K562 (cell line): ENCODE measurements around the gene EIF1B. TPM values are rescaled to one million over a fixed set of nuclear protein-coding genes. Genes with fewer than 3 reads are reported as not detected.

ENCODE experiments used
- ESRRA ChIP-seq: fragments of 450-650 bp; IDR thresholded peaks from 2 replicates; pipeline ENCODE4 v1.6.1; 2014; ENCODE audit warnings: low read depth, mild to moderate bottlenecking, moderate library complexity, borderline replicate concordance
- ETV5 ChIP-seq: sonication (generic); formaldehyde crosslinking; IDR thresholded peaks from 2 replicates; pipeline ENCODE4 v1.4.0; 2020; ENCODE audit warnings: low read depth, mild to moderate bottlenecking, missing genetic modification reagents
- GATAD2A ChIP-seq: fragments of 450-650 bp; IDR thresholded peaks from 2 replicates; pipeline ENCODE4 v1.6.1; 2017
- HINFP ChIP-seq: fragments of 450-650 bp; conservative IDR thresholded peaks from 2 replicates; pipeline ENCODE4 v1.6.1; 2016; ENCODE audit warnings: missing genetic modification characterization, low read depth, mild to moderate bottlenecking, control low read depth, missing compliant biosample characterization
- HLTF ChIP-seq: fragments of 450-650 bp; IDR thresholded peaks from 2 replicates; pipeline ENCODE4 v1.6.1; 2016
- MED1 ChIP-seq: sonication (generic); formaldehyde crosslinking; IDR thresholded peaks from 2 replicates; pipeline ENCODE4 v1.8.1; 2023; ENCODE audit warnings: missing genetic modification reagents, borderline replicate concordance
- MNT ChIP-seq, 2 experiments: fragments of 450-650 bp; conservative IDR thresholded peaks; 2 replicates each; pipeline ENCODE4 v1.6.1; 2017; ENCODE audit warnings: mild to moderate bottlenecking in 2 of 2, moderate library complexity in 2 of 2
- MTA3 ChIP-seq: fragments of 450-650 bp; formaldehyde crosslinking; IDR thresholded peaks from 2 replicates; pipeline ENCODE4 v1.6.1; 2017; ENCODE audit warnings: mild to moderate bottlenecking, borderline replicate concordance
- NFATC3 ChIP-seq: fragments of 450-650 bp; IDR thresholded peaks from 2 replicates; pipeline ENCODE4 v1.6.1; 2017; ENCODE audit warnings: mild to moderate bottlenecking
- NR0B1 ChIP-seq: fragments of 450-650 bp; IDR thresholded peaks from one replicate; pipeline ENCODE4 v1.6.1; 2018; ENCODE audit warnings: mild to moderate bottlenecking, moderate library complexity; ENCODE audit not compliant: partially characterized antibody
- PML ChIP-seq: IDR thresholded peaks from 2 replicates; pipeline ENCODE4 v1.6.1; 2012; ENCODE audit warnings: low read length, inconsistent platforms
- PTTG1 ChIP-seq: fragments of 450-650 bp; IDR thresholded peaks from 2 replicates; pipeline ENCODE4 v1.6.1; 2016; ENCODE audit warnings: low read depth, mild to moderate bottlenecking, missing genetic modification characterization, missing compliant biosample characterization
- RBM25 ChIP-seq: fragments of 200-400 bp; formaldehyde crosslinking; IDR thresholded peaks from 2 replicates; pipeline ENCODE4 v1.6.1; 2018; ENCODE audit warnings: low read length, low read depth, moderate library complexity; ENCODE audit not compliant: severe bottlenecking
- SMARCC2 ChIP-seq: fragments of 450-650 bp; IDR thresholded peaks from 2 replicates; pipeline ENCODE4 v1.6.1; 2017; ENCODE audit warnings: antibody characterized with exemption, moderate library complexity, mild to moderate bottlenecking, low read depth
- SMARCE1 ChIP-seq: fragments of 450-650 bp; IDR thresholded peaks from 2 replicates; pipeline ENCODE4 v1.7.1; 2016; ENCODE audit warnings: mild to moderate bottlenecking
- SOX6 ChIP-seq: fragments of 450-650 bp; IDR thresholded peaks from 2 replicates; pipeline ENCODE4 v1.6.1; 2014; ENCODE audit warnings: mild to moderate bottlenecking
- SP2 ChIP-seq: IDR thresholded peaks from 2 replicates; pipeline ENCODE4 v1.6.1; 2011; ENCODE audit warnings: mild to moderate bottlenecking, low read depth, low read length, moderate library complexity; ENCODE audit not compliant: poor library complexity, severe bottlenecking; ENCODE audit errors: extremely low read depth
- SREBF2 ChIP-seq: sonication (generic); formaldehyde crosslinking; IDR thresholded peaks from 2 replicates; pipeline ENCODE4 v1.4.0; 2020; ENCODE audit warnings: mild to moderate bottlenecking, missing genetic modification reagents
- TBP ChIP-seq: optimal IDR thresholded peaks from 2 replicates; pipeline ENCODE3; 2011; ENCODE audit warnings: low read depth, low read length, improper control_type of control experiment
- ZFP30 ChIP-seq: fragments of 250-450 bp; sonication (Bioruptor Pico); IDR thresholded peaks from 2 replicates; pipeline ENCODE4 v1.8.0; 2022; ENCODE audit warnings: moderate library complexity, mild to moderate bottlenecking, inconsistent platforms, borderline replicate concordance
- ZNF140 ChIP-seq: fragments of 250-450 bp; sonication (Bioruptor Pico); IDR thresholded peaks from 2 replicates; pipeline ENCODE4 v1.8.0; 2021; ENCODE audit warnings: moderate library complexity, mild to moderate bottlenecking, inconsistent platforms
- ZNF197 ChIP-seq: fragments of 200-800 bp; sonication (Bioruptor generic); IDR thresholded peaks from 2 replicates; pipeline ENCODE4 v1.6.1; 2016; ENCODE audit warnings: low read depth, missing genetic modification characterization, missing compliant biosample characterization
- ZNF280A ChIP-seq: fragments of 450-650 bp; IDR thresholded peaks from 2 replicates; pipeline ENCODE4 v1.6.1; 2018; ENCODE audit warnings: mild to moderate bottlenecking, low read depth; ENCODE audit not compliant: partially characterized antibody
- ZNF282 ChIP-seq: sonication (generic); formaldehyde crosslinking; IDR thresholded peaks from 2 replicates; pipeline ENCODE4 v1.8.1; 2023; ENCODE audit warnings: missing genetic modification reagents
- polyA plus RNA-seq, 8 experiments: library from polyadenylated mRNA; depleted of rRNA in 4 of 8; stranded (reverse) in 5 of 8; unstranded in 3 of 8; fragments of >200 nt; fragmentation: Nextera tagmentation in 2 of 8; fragmentation: Illumina TruSeq in 1 of 8; extraction: Ambion mirVana in 2 of 8; extraction: Trizol in 1 of 8; gene quantifications; 2 replicates each; pipeline versions ENCODE4 v1.2.1 to v1.2.3, GENCODE V29; 2011 to 2014; ENCODE audit warnings: inconsistent platforms in 1 of 8, missing spikeins in 1 of 8
- total RNA-seq, 7 experiments: library from RNA; depleted of rRNA in 6 of 7; stranded (reverse); fragments of >200 nt in 6 of 7; fragmentation: Illumina TruSeq in 2 of 7; extraction: Trizol in 2 of 7; gene quantifications; 2 replicates each; pipeline versions ENCODE4 v1.2.1 to v1.2.3, GENCODE V29; 2011 to 2021; ENCODE audit warnings: low replicate concordance in 1 of 7

The EIF1B gene
- total and polyA plus RNA-seq, 9 of the 15 experiments (the other 6 are each of a cell fraction or from before 2014, with no cell fraction given) = 18.1 to 184 (median 78.9) TPM

GRCh38 chr3:40299721-40300335, 9.7 kb upstream of the EIF1B start (continued):
- no peak for TF ChIP-seq ZNF280A
- no peak for TF ChIP-seq SREBF2 (CRISPR knock-in tag)
- peak; percentile 81 for TF ChIP-seq TBP
- TF ChIP-seq PTTG1 = peak; percentile 57; the same call in 1 of the 2 replicates
- no peak for TF ChIP-seq NR0B1
- no peak for TF ChIP-seq SP2
- TF ChIP-seq SMARCE1 = peak; percentile 89
- 0 out of 2 replicates have a peak, but pooled peaks have one; percentile 7 for TF ChIP-seq NFATC3
- TF ChIP-seq MED1 (CRISPR knock-in tag) = no peak
- TF ChIP-seq SMARCC2 = peak; percentile 79
- peak; percentile 95 for TF ChIP-seq ESRRA
- TF ChIP-seq MTA3 = peak; percentile 93
- 0 out of 2 replicates have a peak, but pooled peaks have one; percentile 38 for TF ChIP-seq ZFP30 (CRISPR knock-in tag)
- TF ChIP-seq PML = peak; percentile 47; the same call in 1 of the 2 replicates
- peak; percentile 96 for TF ChIP-seq ZNF197 (CRISPR knock-in tag)
- TF ChIP-seq ZNF282 (CRISPR knock-in tag) = no peak
- TF ChIP-seq HINFP (tag) = no peak; the same call in 1 of the 2 replicates
- TF ChIP-seq MNT (conservative IDR thresholded peaks at IDR 0.05) = peak; percentile 33 to 34; a peak in 2 of 4 replicates
- TF ChIP-seq ETV5 (CRISPR knock-in tag) = peak; percentile 85
- TF ChIP-seq HLTF = no peak
- no peak for TF ChIP-seq ZNF140 (CRISPR knock-in tag)
- peak; percentile 43; the same call in 1 of the 2 replicates for TF ChIP-seq SOX6
- TF ChIP-seq GATAD2A = no peak
- TF ChIP-seq RBM25 = no peak
